HG02938 (cell line): ENCODE data around the gene TMEM256.
A peak's percentile ranks its signal among the peaks of the same experiment; 100 is the strongest.

ENCODE experiments used
- ATAC-seq: cut with Tn5 transposase; IDR thresholded peaks from one replicate; pipeline ENCODE4 v1.9.1; 2021; ENCODE audit warnings: mild to moderate bottlenecking, moderate library complexity; ENCODE audit not compliant: unreplicated experiment

Gene TMEM256

GRCh38 chr17:7403977-7404736, at the start of gene TMEM256:
Gene TMEM256 (minus strand): TSS chr17:7404097. CDS start chr17:7404084, 13 bp downstream.
- ATAC-seq, result peak; percentile 93

- no peak for ATAC-seq
Measured at GRCh38 chr17:7448461-7448860, 44.6 kb upstream of the TMEM256 start.

GRCh38 chr17:7445619-7445968, 41.7 kb upstream of the TMEM256 start:
- no peak for ATAC-seq

- ATAC-seq, result no peak
Measured at GRCh38 chr17:7444682-7445618, 41.1 kb upstream of the TMEM256 start, which contains the start of gene CHRNB1. Gene CHRNB1 (plus strand): TSS chr17:7445061. CDS start chr17:7445128, 67 bp downstream.

GRCh38 chr17:7443499-7444485, 39.9 kb upstream of the TMEM256 start:
- ATAC-seq, result no peak

- ATAC-seq, result no peak
Measured at GRCh38 chr17:7442142-7442541, 38.2 kb upstream of the TMEM256 start.

GRCh38 chr17:7441266-7441665, 37.4 kb upstream of the TMEM256 start:
- ATAC-seq, result no peak

- no peak for ATAC-seq
Measured at GRCh38 chr17:7440834-7441195, 36.9 kb upstream of the TMEM256 start.

GRCh38 chr17:7440113-7440833, 36.4 kb upstream of the TMEM256 start:
- no peak for ATAC-seq

- ATAC-seq, result no peak
Measured at GRCh38 chr17:7439462-7440112, 35.7 kb upstream of the TMEM256 start, which contains the start of gene FGF11. Gene FGF11 (plus strand): TSS chr17:7439512. CDS start chr17:7439621, 109 bp downstream.

GRCh38 chr17:7438656-7439460, 35.0 kb upstream of the TMEM256 start:
- ATAC-seq, result no peak

- no peak for ATAC-seq
Measured at GRCh38 chr17:7437950-7438614, 34.2 kb upstream of the TMEM256 start.

GRCh38 chr17:7437369-7437863, 33.5 kb upstream of the TMEM256 start:
- ATAC-seq, result no peak

GRCh38 chr17:7436556-7437368, 32.9 kb upstream of the TMEM256 start:
- no peak for ATAC-seq

GRCh38 chr17:7435676-7436555, 32.0 kb upstream of the TMEM256 start:
- peak; percentile 17 for ATAC-seq

- ATAC-seq, result no peak
Measured at GRCh38 chr17:7432296-7432695, 28.4 kb upstream of the TMEM256 start.
